Measurements from ENCODE around the gene TCL1B.
"Not testable (repeated sequence)": the region's sequence is repeated elsewhere in the genome, so short reads cannot be mapped to it uniquely, and the experiment has no call there.

TCL1B gene

DNA sequence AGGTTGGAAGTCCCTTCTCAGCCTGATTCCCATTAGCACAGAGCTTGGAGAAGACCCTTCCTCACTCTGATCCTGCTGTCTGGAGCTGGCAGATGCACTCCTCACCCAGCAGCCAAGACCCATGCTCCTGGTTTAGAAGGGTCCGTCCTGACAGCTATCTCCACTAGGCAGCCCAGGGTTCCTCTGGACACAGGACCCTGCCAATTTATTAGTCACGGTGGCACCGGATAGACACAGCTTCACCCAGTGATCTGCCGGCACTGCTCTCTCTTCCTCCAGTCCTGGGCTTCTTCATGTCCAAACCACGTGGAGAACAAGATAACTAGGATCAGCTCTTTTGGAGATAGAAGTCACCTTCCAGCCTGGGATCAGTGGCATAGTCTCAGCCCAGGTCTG, 26.2 kb upstream of the TCL1B start:
- H3K4me3 ChIP-seq (ENCODE audit: control insufficient read depth, low read depth, low read length) = no peak overlapping the region
- no peak for DNase-seq (ENCODE audit: low read depth)
- TF ChIP-seq, protein P1, sequence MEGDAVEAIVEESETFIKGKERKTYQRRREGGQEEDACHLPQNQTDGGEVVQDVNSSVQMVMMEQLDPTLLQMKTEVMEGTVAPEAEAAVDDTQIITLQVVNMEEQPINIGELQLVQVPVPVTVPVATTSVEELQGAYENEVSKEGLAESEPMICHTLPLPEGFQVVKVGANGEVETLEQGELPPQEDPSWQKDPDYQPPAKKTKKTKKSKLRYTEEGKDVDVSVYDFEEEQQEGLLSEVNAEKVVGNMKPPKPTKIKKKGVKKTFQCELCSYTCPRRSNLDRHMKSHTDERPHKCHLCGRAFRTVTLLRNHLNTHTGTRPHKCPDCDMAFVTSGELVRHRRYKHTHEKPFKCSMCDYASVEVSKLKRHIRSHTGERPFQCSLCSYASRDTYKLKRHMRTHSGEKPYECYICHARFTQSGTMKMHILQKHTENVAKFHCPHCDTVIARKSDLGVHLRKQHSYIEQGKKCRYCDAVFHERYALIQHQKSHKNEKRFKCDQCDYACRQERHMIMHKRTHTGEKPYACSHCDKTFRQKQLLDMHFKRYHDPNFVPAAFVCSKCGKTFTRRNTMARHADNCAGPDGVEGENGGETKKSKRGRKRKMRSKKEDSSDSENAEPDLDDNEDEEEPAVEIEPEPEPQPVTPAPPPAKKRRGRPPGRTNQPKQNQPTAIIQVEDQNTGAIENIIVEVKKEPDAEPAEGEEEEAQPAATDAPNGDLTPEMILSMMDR (IDR thresholded peaks at IDR 0.05; ENCODE audit: control insufficient read depth, insufficient read depth, low read depth, low read length, missing control alignments) = no peak

DNA sequence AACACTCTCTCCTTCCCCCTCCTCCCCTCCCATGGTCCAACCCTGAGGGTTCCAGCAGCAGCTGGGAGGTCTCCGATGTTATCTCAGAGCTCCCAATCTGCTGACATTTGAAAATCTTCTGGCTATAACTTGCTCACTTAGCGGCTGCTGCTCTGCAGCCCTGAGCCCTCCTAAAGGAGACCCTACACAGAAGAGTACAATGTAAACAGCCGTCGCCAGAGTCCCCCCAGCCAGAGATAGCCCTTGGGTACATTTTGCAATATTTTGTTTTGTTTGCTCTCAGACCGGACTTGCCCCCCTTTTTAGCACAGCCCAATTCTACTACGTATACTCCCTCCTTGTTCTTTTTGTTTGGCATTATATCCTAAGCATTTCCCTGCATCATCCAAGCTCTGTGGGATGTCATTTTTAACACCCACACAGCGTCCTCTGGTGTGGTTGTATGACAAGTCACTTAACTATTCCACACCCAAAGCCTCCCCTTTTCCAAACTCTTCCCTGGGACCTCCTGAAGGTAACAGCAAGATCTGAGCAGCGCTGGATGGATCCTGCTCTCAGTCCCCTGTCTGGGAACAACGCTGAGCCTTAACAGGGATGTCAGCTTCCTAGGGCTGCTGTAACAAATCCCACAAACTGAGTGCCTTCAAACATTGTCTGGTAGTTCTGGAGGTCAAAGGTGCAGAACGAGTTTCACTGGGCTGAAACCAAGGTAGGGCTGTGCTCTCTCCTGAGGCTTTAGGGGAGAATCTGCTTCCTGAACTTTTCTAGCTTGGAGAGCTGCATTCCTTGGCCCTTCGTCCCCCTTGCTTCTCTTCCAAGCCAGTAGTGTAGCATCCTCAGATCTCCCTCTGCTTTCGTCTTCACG, 25.3 kb upstream of the TCL1B start:
- TF ChIP-seq, protein P1 (IDR thresholded peaks at IDR 0.05; ENCODE audit: control insufficient read depth, insufficient read depth, low read depth, low read length, missing control alignments) = no peak
- no peak overlapping the region for H3K4me3 ChIP-seq (ENCODE audit: control insufficient read depth, low read depth, low read length)
- DNase-seq (ENCODE audit: low read depth) = no peak

DNA sequence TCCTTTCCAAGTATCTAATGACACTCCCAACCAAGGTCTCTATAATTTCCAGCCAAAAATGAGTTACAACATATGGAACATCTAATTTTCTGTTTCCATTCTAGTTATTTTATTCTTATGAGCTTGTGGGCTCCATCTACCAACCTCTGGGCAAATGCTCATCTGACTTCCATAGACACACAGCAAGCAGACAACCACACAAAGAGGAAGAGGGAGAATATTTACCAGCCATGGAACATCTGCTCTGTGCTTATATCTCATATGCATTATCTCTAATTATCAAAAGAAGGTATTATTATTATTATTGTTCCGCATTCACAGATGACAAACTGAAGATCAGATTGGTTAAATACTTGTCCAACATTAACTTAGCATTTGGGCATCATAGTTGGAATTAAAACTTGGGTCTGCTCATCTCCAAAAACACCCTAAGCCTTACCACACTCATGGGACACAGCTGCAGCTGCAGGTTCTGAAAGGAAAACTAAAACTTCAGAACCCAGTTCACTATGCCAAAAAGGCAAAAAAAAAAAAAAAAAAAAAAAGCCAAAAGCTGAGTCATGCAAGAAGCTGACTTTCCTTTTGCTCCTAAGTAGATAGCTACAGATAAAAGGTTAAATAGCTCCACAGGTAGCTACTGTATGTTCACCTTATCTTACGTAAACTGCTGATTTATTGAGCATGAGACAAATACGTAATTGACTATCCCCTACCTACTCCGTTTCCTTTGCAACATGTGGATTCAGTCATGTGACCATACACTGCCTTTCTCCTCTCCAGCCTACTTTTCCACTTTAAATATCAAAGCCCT, 23.6 kb upstream of the TCL1B start:
- DNase-seq (ENCODE audit: low read depth) = no peak
- TF ChIP-seq, protein P1 (IDR thresholded peaks at IDR 0.05; ENCODE audit: control insufficient read depth, insufficient read depth, low read depth, low read length, missing control alignments) = no peak
- H3K4me3 ChIP-seq (ENCODE audit: control insufficient read depth, low read depth, low read length) = no peak overlapping the region

DNA sequence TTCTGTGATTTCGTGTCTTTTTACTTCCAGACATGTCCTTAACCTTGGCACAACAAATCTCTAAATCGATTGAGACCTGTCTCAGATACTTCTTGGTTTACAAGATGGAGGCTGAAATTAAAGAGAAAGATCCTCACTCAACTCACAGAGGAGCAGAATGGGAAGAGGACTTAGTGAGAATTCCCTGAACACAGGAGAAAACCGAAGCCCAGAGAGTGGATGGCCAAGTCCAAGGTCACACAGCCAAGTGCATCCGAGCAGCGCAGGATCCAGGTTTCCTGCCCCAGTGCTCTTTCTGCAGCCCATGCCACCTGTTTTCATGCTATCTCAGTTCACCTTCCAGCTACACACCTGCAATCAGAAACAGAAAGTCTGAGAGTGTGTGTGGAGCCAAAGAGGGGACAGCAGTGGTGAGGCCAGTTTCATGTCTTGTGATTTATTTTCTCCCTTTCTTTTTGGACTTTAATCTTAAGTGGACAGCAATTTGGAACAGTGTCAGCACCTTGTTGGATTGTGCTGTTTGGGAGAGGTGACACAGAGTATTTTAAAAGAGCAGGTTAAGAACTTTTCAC, 22.9 kb upstream of the TCL1B start:
- DNase-seq (ENCODE audit: low read depth) = no peak
- H3K4me3 ChIP-seq (ENCODE audit: control insufficient read depth, low read depth, low read length) = no peak overlapping the region
- TF ChIP-seq, protein P1 (IDR thresholded peaks at IDR 0.05; ENCODE audit: control insufficient read depth, insufficient read depth, low read depth, low read length, missing control alignments) = no peak

DNA sequence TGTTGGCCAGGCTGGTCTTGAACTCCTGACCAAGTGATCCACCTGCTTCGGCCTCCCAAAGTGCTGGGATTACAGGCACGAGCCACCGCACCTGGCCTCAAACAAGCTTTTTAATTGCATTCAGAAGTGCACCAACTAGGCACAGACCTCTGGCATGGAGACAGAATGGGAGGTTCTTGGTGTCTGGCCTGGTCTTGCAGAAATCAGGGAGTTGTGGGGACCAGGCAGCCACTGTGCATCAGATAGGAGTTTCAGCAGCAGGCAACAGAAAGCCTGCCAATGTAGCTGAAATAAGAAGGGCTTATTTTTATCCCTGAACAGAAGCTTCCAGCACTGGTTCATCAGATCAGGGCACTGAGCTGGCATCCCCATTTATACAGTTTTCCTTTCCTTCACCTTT, 22.2 kb upstream of the TCL1B start:
- TF ChIP-seq, protein P1 (IDR thresholded peaks at IDR 0.05; ENCODE audit: control insufficient read depth, insufficient read depth, low read depth, low read length, missing control alignments) = no peak
- DNase-seq (ENCODE audit: low read depth) = no peak
- no peak overlapping the region for H3K4me3 ChIP-seq (ENCODE audit: control insufficient read depth, low read depth, low read length)

DNA sequence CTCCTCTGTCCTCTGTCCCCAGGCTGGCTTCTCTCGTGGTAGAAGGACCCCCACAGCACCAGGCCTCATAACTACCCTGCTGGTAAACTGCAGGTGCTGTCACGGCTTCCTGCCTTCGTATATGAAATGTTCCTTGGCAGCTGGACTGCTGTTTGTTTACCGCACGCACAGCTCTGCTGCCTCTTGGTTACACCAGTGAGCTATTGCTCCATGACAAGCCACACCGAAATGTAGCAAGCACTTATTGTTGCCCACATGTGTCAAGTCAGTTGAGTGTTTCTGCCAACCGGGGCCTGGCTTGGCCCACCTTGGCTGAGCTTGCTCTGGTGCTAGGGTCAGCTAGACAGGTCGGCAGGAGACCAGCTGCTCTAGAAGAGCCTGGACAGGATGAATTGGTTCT, 21.7 kb upstream of the TCL1B start:
- TF ChIP-seq, protein P1 (IDR thresholded peaks at IDR 0.05; ENCODE audit: control insufficient read depth, insufficient read depth, low read depth, low read length, missing control alignments) = no peak

DNA sequence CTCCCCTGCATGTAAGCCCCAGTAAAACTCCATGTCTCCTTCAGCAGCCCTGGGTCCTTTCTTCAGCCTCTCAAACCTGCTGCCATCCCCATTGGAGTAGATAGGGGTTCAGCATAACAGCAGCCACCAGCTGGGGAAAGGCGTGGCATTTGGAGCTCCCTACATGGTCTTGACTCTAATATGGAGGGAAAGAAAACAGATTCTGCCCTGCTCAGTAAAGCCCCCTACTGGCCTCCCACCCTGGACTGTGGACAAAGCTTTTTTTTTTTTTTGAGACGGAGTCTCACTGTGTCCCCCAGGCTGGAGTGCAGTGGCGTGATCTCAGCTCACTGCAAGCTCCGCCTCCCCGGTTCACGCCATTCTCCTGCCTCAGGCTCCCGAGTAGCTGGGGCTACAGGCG, 20.7 kb upstream of the TCL1B start:
- not testable (repeated sequence) for H3K4me3 ChIP-seq (ENCODE audit: control insufficient read depth, low read depth, low read length); DNase-seq (ENCODE audit: low read depth)

More for the DNA sequence above, 21.7 kb upstream of the TCL1B start:
- no peak overlapping the region for H3K4me3 ChIP-seq (ENCODE audit: control insufficient read depth, low read depth, low read length)
- DNase-seq (ENCODE audit: low read depth) = no peak
